HuH-7 (cell line): ENCODE measurements around the gene EXTL1.
"Not testable (repeated sequence)": the region's sequence is repeated elsewhere in the genome, so short reads cannot be mapped to it uniquely, and the experiment has no call there.

ENCODE experiments used
- DNase-seq: peaks from one replicate; pipeline ENCODE4 v3.0.0; 2011; ENCODE audit warnings: low spot score

Gene EXTL1, protein sequence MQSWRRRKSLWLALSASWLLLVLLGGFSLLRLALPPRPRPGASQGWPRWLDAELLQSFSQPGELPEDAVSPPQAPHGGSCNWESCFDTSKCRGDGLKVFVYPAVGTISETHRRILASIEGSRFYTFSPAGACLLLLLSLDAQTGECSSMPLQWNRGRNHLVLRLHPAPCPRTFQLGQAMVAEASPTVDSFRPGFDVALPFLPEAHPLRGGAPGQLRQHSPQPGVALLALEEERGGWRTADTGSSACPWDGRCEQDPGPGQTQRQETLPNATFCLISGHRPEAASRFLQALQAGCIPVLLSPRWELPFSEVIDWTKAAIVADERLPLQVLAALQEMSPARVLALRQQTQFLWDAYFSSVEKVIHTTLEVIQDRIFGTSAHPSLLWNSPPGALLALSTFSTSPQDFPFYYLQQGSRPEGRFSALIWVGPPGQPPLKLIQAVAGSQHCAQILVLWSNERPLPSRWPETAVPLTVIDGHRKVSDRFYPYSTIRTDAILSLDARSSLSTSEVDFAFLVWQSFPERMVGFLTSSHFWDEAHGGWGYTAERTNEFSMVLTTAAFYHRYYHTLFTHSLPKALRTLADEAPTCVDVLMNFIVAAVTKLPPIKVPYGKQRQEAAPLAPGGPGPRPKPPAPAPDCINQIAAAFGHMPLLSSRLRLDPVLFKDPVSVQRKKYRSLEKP

DNA sequence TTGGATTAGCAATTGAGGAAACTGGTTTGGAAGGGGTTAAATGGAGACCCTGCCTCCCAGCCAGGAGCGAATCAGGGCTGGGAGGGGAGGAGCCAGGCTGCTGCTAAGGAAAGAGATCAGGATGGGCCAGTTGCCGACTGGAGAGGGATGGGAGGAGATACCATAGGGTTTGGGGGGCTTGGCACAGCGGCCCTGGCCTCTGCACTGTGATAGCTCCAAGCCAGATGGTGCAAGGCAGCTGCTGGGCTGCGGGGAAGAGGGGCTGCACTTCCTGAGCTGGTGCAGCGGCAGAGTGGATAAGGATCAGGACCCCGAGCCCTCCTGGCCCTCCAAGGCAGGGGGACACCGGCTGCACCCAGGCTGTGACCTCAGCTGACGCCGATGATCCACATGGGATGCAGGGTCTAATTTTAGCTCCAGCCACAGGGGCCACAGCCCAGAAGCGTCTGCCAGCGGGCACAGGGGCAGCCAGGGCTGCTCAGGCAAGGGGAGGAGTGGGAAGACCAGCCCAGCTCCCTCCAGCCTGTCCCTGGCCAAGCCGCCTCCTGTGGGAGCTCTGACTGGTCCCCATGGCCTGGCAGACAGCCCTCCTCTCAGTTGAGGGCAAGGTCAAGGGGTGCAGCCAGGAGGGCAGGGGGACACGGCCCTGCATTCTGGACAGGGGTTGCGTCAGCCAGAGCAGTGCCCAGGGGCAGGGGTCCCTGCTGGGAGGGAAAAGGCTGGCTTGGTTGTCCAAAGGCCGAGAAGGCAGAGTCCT, at the start of gene EXTL1:
Gene EXTL1, plus strand, starts transcription at position 129 of the 757 bp plus-strand sequence. CDS start 872 bp downstream, outside the sequence.
- DNase-seq = no peak

DNA sequence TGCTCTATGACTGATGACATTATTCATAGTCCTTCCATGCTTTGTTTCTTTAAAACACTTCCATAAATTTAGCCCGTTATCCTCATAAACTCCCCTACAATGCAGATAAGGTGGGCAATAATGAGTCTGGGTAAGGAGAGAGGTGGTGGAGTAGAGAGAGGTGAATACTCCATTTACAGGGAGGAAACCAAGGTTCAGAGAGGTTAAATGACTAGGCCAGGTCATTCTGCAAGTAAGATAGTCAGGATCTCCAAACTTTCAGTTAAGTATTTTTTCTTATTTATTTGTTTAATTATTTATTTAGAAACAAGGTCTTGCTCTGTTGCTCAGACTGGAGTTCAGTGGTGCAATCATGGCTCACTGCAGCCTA, 49.8 kb upstream of the EXTL1 start:
- no peak for DNase-seq

- no peak for DNase-seq
Measured at GRCh38 chr1:25973610-25974321, 47.8 kb upstream of the EXTL1 start.

DNA sequence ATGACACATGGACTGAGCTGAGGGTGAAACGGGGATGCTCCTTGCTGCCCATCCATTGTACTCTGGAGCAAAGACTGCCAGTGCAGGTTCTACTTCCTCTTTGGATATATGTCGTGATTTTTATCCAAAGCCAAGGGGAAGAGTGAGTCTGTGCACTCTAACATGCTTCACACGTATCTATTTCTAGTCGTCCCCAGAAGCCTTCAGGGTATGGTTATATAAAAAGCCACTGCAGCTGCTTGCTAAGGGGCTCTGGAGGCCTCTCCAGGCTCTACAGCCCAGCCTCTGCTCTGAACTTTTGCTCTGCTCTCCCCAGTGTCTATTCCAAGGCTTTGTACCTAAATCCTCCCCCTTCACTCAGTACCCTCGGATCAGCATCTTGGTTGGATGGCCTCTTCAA, 43.8 kb upstream of the EXTL1 start:
- no peak for DNase-seq

DNA sequence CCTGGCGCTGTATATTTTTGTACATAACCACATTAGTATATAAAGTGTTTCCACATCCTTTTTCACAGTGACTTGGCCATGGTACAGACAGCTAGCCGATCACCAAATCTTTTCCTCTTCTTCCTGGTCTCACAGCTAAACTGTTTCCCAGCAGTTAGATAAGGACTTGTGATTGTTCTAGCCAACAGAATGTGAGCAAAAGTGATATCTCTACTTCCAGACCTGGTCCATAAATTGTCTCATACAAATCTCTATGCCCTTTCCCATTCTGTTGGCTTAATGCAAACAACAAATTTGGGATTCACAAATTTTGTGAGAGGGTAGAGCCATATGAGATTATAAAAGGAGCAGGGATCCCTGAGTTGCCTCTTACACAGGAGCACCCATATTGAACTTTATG, 43.2 kb upstream of the EXTL1 start:
- no peak for DNase-seq

GRCh38 chr1:25979210-25979609, 42.4 kb upstream of the EXTL1 start:
- DNase-seq = no peak

GRCh38 chr1:25985171-25985570, 36.4 kb upstream of the EXTL1 start:
- DNase-seq = no peak

GRCh38 chr1:25985670-25986069, 35.9 kb upstream of the EXTL1 start:
- no peak for DNase-seq

DNA sequence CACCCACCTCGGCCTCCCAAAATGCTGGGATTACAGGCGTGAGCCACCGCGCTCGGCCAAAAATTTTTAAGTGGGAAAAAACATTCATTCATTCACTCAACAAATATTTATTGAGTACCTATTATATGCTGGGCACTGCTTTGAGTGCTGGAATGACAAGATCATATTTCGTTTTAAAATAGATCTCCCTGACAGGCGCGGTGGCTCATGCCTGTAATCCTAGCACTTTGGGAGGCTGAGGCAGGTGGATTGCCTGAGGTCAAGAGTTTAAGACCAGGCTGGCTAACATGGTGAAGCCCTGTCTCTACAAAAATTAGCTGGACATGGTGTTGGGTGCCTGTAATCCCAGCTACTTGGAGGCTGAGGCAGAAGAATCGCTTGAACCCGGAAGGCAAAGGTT, 34.8 kb upstream of the EXTL1 start:
- not testable (repeated sequence) for DNase-seq

GRCh38 chr1:25987951-25988350, 33.6 kb upstream of the EXTL1 start:
- DNase-seq = no peak

DNA sequence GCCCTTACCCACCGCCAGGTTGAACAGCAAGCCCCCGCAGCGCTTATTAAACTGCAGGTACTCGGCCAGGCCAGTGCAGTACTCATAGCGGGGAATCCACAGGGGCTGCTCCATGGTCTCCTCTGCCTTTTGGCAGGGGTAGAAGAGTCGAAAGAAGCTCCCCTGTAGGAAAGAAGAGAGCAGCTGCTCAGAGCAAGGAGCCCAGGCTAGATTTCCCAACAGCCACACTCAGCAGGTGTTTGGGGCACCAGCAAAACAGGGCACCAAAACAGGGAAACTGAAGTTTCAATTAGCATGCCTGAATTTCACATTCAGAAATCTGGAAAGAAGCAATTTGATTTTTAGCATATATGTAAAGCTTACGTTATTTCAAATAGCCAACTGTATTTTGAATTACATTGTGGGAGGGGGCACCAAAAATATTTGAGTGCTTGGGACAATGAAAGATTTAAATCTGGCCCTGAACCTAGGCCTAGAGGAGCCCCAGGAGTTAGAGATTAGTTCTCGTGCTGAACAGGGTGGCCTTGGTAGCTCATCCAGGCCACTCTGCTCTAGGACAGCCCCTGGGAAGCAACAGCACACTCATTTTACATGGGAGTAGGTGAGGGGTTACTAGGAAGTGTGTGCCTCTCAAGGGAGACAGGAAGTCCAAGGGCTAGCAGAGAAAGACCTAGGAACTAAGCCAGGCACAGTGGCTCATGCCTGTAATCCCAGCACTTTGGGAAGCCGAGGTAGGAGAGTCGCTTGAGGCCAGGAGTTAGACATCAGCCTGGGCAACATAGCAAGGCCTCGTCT, 31.9 kb upstream of the EXTL1 start:
- no peak for DNase-seq

DNA sequence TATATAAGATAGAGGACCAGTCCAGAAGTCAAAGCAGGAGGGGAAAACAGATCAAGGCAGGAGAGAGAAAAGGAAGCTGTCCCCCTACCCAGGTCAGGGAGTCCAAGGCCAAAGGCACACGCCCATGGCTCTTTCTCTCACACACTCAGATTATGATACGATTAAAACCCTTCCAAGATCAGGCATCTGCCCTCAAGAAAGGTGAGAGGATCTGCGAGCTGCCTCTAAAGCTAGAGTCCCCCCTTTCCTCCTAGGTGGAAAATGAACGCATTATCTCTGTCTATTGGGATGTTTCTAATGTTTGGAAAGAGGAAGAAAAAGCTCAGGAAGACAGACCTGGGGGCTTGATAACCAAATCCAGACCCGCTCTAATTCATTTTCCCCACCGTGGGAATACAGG, 31.3 kb upstream of the EXTL1 start:
- DNase-seq = no peak

- DNase-seq = no peak
Measured at GRCh38 chr1:25990702-25991395, 30.7 kb upstream of the EXTL1 start.

- no peak for DNase-seq
Measured at GRCh38 chr1:25991937-25992688, 29.5 kb upstream of the EXTL1 start.

- no peak for DNase-seq
Measured at GRCh38 chr1:25992689-25993171, 28.8 kb upstream of the EXTL1 start.

DNA sequence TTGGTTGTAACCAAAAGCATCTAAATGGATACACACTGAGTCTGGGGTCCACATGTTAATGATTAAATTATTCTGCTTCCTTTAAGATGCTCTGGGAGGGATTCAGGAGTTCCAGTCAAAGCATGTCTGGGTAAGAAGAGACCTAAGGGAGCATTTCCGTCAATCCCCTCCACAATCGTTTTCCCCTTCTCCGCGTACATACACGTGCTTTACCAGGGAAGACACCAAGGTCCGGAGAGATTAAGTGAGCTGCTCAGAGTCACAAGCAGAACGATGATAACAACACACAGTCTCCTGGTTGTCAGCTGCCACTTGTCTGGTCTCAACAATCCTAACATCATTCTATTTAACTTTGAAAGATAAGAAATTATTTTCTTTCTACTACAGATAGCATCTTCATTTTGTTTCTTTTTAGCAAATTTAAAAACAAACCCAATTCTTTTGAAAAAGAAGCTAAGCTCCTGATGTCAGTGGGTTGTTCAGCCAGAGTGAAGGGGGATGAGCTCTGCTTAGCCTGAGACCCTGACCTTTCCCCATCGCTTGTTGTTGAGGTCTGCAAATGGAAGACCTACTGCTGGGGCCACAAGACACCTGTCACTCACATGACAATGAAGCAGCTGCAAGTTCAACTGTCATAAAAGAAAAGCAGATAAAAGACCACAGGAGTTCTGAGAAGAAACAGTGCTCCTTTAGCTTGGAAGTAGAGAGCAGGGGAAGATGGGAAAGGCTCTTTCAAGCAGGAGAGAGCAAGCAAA, 28.2 kb upstream of the EXTL1 start:
- DNase-seq = no peak

DNA sequence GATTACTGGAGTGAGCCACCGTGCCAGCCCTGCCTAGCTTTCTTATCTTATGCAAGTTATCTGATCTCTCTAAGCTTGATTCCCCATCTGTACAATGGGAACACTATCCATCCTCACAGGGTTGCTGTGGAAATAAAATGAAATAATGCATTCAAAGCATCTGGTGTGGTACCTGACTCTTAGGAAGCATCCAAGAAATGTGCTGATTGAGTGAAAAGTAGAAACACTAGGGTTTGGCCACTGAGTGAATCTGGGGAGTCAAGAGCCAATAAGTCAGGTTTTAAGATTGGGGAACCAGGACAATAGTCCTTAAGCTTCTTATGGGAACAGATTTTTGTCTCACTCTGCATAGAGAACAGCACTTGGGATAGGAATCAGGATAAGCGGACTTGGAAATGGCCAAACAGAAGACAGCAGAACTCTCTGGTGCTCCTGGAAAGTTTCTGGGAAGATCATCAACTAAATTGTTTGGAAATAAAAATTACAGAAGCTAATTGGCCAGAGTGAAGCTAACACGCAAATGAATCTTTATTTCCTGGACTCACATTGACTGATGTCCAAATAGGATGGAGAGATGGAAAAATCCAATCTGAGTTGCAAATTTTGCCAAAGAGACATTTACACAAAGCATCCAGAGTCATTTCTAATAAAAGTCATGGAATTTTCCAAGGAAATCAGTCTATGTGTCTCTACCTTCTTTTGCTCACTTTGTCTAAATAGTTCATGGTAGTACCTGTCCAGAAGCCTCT, 27.0 kb upstream of the EXTL1 start:
- DNase-seq = no peak
